Endometrial microvascular endothelial cells (primary cell): ENCODE measurements around the gene ZNF91. TPM values are rescaled to one million over a fixed set of nuclear protein-coding genes. Genes with fewer than 3 reads are reported as not detected.
"Not testable (repeated sequence)": the region's sequence is repeated elsewhere in the genome, so short reads cannot be mapped to it uniquely, and the experiment has no call there.

ENCODE experiments used
- in situ Hi-C: cut with HindIII; loops from 2 replicates; pipeline ENCODE4 v1.10.0; 2017; ENCODE audit warnings: low sequenced_read_pairs, low pct_unique_long_range_greater_than_20kb; ENCODE audit errors: inconsistent ontology term
- total RNA-seq: library from RNA; depleted of rRNA; stranded (reverse); fragments of >200 nt; gene quantifications from one replicate; pipeline ENCODE4 v1.2.3, GENCODE V29; 2015; ENCODE audit errors: inconsistent ontology term

ZNF91 gene
- total RNA-seq: 8.9 TPM

- in situ Hi-C loops: no loop called here
These were observed at the start of gene ZNF91 for GRCh38 chr19:23395041-23395721. TSS of gene ZNF91 (minus strand) at chr19:23395471. CDS start at chr19:23395354, 117 bp downstream.

- in situ Hi-C loops: no loop called here
These were observed 45.5 kb upstream of the ZNF91 start for GRCh38 chr19:23440791-23441190.

DNA sequence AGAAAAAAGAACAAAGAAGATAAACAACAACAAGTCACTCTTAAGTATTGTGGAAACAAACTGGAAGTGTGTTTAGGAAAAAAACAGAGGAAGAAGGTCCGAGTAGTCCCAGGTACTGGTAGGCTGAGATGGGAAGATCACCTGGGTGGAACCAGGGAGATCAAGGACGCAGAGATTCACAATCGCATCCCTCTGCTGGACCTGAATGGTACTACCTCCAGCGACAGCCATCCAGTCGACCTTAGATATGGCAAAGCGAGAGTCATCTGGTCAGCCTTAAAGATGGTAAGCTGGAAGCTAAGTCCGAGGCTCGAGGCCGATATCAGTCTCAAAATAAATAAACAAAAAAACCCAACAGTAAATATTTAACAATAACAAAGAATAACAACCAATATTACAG is 44.9 kb upstream of the ZNF91 start:
- in situ Hi-C loops: no loop called here

DNA sequence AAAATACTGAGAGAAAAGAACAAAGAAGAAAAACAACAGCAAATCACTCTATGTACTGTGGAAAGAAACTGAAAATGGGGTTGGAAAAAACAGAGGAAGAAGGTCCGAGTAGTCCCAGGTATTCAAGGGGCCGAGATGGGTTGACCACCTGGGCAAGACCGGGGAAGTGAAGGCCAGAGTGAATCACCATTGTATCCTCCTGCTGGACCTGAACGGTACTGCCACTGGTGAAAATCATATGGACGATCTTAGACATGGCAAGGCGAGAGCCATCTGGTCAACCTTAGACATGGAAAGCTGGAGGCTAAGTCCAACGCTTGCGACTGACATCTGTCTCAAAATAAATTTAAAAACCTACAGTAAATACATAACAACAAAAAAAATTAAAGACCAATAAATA is 44.4 kb upstream of the ZNF91 start:
- in situ Hi-C loops: no loop called here

DNA sequence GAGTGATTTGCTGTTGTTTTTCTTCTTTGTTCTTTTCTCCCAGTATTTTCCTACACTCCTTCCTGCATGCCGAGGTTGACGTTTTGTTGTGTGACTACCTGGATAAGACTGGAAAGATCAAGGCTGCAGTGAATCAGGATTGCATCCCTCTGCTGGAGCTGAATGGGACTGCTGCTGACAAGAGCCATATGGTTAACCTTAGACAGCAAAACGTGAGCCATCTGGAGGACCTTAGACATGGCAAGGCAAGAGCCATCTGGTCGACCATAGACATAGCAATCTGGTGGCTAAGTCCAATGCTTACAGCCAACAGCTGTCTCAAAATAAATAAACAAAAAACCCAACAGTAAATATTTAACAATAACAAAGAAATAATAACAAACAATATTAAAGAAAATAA is 42.6 kb upstream of the ZNF91 start:
- in situ Hi-C loops: no loop called here

GRCh38 chr19:23436944-23437343 is 41.7 kb upstream of the ZNF91 start:
- in situ Hi-C loops: no loop called here

DNA sequence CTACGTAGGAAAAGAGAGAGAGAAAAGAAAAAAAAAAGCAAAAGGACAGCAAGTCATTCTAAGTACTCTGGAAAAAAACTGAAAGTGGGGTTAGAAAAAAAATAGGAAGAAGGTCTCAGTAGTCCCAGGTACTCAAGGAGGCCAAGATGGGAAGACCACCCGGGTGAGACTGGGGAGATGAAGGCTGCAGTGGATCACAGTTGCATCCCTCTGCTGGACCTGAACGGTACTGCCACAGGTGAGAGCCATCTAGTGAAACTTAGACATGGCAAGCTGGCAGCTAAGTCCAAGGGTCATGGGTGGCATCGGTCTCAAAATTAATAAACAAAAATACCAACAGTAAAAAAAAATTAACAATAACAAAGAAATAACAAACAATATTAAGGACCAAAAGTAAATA is 41.0 kb upstream of the ZNF91 start:
- in situ Hi-C loops: no loop called here

DNA sequence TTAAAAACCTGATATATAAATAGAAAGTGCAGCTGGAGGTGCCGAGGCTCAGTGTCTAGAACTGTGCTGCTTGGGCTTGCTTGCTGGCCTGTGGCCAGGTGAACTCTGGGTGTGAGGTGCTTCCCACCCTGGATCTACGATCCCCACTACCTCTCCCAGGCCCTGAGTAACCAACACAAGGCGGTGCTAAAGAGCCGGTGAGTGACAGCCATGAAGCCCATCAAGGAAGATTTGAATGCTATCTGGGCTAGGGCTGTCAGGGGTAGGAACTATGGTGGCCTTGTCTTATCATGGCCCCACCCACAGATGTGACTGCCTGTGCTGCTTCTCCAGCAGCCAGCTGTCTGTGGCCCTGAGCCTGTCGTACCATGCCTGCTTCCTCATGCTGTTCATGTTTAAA is 25.6 kb upstream of the ZNF91 start:
- in situ Hi-C loops: no loop called here

DNA sequence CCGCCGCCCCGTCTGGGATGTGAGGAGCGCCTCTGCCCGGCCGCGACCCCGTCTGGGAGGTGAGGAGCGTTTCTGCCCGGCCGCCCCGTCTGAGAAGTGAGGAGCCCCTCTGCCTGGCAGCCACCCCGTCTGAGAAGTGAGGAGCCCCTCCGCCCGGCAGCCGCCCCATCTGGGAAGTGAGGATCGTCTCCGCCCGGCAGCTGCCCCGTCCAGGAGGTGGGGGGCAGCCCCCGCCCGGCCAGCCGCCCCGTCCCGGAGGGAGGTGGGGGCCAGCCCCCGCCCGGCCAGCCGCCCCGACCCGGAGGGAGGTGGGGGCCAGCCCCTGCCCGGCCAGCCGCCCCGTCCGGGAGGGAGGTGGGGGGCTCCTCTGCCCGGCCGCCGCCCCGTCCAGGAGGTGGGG is 24.0 kb upstream of the ZNF91 start:
- in situ Hi-C loops: not testable (repeated sequence)

- in situ Hi-C loops: no loop called here
These were observed 20.4 kb upstream of the ZNF91 start for GRCh38 chr19:23415561-23416191.

- in situ Hi-C loops: no loop called here
These were observed 19.8 kb upstream of the ZNF91 start for GRCh38 chr19:23415034-23415433.

DNA sequence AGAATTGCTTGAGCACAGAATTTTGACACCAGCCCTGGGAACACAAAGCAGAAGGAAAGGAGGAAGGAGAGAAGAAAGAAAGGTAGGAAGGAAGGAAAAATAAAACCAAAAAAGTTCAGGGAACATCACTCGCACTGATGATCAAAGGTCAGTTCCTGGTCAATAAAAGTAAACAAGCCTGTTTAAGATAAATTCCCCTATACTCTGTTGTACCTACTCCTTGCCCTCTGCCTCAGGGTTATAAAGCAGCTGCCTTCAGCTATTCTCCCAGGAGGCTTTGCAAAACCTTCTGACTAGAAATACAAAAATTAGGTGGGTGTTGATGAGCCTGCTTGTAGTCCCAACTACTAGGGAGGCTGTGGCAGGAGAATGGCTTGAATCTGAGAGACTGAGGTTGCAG is 14.9 kb upstream of the ZNF91 start:
- in situ Hi-C loops: no loop called here

DNA sequence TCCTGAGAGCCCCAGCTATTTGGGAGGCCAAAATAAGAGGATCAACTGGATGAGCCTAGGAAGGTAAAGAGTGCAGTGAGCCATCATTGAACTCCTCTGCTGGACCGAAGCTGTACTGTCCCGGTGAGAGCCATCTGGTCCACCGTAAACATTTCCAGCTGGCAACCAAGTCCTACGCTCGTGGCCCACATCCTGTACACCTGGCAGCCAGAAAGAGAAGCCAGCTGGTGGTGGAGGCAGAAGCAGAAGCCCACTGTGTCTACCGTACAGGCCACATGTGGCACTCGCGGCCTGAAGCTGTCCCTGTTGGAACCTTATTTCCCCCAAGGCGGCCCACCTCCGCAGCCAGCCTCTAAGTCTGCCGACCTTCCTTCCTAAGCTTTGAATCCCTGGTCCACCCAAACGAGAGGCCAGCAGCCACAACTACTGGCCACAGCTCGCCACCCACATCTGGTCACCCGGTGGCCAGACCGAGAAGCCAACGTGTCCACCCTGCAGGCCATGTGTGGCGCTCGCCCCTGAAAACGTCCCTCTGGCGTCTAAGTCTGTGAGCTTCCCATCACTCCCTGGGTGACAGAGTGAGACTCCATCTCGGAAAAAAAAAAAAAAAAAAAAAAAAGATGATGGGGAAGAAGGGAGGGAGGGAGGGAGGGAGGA is 14.2 kb upstream of the ZNF91 start:
- in situ Hi-C loops: no loop called here

- in situ Hi-C loops: no loop called here
These were observed 12.4 kb upstream of the ZNF91 start for GRCh38 chr19:23407616-23408133.

DNA sequence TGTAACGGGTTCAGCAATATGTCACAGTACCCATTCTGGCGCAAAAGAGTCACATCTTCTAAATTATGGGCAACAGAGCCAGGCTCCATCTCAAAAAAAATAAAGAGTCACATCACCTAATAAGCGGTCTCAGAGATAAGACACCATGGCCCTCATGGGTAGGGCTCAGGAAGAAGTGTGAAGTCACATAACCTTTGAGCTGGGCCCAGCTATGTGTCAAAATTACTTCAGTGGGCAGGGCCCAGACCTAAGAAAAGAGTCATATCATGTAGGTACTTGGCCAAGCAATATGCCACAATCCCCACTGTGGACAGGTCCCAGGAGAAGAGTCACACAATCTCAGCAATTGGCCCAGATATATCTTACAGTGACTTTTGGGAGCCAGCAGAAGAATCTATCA is 11.4 kb upstream of the ZNF91 start:
- in situ Hi-C loops: no loop called here

GRCh38 chr19:23406091-23406490 is 10.8 kb upstream of the ZNF91 start:
- in situ Hi-C loops: no loop called here

- in situ Hi-C loops: no loop called here
These were observed 9.4 kb upstream of the ZNF91 start for GRCh38 chr19:23404676-23405075.

DNA sequence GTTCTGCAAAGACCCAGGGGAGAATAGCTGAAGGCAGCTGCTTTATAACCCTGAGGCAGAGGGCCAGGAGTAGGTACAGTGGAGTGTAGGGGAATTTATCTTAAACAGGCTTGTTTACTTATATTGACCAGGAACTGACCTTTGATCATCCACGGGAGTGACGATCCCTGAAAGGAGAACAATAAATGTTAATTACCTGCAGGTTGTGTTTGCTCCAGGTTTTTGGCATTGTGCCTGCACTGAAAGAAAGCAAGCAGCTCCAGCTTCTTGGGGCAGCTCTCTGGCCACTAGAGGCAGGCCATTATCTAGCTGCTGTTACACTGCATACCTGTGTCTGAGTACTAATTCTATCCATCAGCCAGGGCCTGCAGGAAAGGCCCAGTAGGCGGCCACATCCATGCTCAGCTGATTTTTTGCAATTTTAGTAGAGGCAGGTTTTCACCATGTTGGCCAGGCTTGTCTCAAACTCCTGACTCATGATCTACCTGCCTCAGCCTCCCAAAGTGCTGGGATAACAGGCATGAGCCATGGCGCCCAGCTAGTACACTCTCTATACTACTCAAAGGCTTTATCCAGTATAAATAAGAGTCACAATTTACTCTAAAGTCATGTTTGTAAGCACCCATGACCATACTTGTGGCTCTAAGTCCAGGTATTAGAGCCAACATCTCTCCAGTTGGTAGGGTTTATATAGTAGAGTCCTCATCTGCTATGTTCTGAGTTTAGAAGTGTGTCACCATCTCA is 8.5 kb upstream of the ZNF91 start:
- in situ Hi-C loops: no loop called here

GRCh38 chr19:23403052-23403451 is 7.8 kb upstream of the ZNF91 start:
- in situ Hi-C loops: no loop called here
